HG03378 (cell line): ENCODE measurements around the gene ESD.

ENCODE experiments used
- ATAC-seq: cut with Tn5 transposase; IDR thresholded peaks from one replicate; pipeline ENCODE4 v1.9.1; 2021; ENCODE audit warnings: mild to moderate bottlenecking, moderate library complexity; ENCODE audit not compliant: unreplicated experiment

ESD gene

GRCh38 chr13:46748300-46748699 lies 48.7 kb downstream of the ESD start:
- ATAC-seq: no peak

- ATAC-seq: no peak
These were observed 49.7 kb downstream of the ESD start for GRCh38 chr13:46747031-46747820.

GRCh38 chr13:46745706-46746105 lies 51.3 kb downstream of the ESD start:
- no peak for ATAC-seq

GRCh38 chr13:46745062-46745461 lies 51.9 kb downstream of the ESD start:
- ATAC-seq: no peak

- ATAC-seq: no peak
These were observed 53.8 kb downstream of the ESD start for GRCh38 chr13:46743191-46743590.

GRCh38 chr13:46739447-46740098 lies 57.4 kb downstream of the ESD start:
- ATAC-seq: no peak

GRCh38 chr13:46738766-46739165 lies 58.2 kb downstream of the ESD start:
- ATAC-seq: no peak

- no peak for ATAC-seq
These were observed 58.9 kb downstream of the ESD start for GRCh38 chr13:46738055-46738454.

- ATAC-seq: no peak
These were observed 60.2 kb downstream of the ESD start for GRCh38 chr13:46736541-46737310.

- no peak for ATAC-seq
These were observed 61.5 kb downstream of the ESD start for GRCh38 chr13:46735425-46735824.

GRCh38 chr13:46731535-46731934 lies 65.4 kb downstream of the ESD start:
- ATAC-seq: no peak

- no peak for ATAC-seq
These were observed 68.2 kb downstream of the ESD start for GRCh38 chr13:46728777-46729176.

GRCh38 chr13:46726347-46726746 lies 70.6 kb downstream of the ESD start:
- no peak for ATAC-seq
